GM19099 (cell line): ENCODE measurements around the gene GALNT17.

ENCODE experiments used
- POLR2A ChIP-seq: IDR thresholded peaks from 3 replicates; pipeline ENCODE4 v1.6.1; 2011; ENCODE audit warnings: low read depth; ENCODE audit not compliant: insufficient read length; ENCODE audit errors: extremely low read depth

Gene GALNT17

DNA sequence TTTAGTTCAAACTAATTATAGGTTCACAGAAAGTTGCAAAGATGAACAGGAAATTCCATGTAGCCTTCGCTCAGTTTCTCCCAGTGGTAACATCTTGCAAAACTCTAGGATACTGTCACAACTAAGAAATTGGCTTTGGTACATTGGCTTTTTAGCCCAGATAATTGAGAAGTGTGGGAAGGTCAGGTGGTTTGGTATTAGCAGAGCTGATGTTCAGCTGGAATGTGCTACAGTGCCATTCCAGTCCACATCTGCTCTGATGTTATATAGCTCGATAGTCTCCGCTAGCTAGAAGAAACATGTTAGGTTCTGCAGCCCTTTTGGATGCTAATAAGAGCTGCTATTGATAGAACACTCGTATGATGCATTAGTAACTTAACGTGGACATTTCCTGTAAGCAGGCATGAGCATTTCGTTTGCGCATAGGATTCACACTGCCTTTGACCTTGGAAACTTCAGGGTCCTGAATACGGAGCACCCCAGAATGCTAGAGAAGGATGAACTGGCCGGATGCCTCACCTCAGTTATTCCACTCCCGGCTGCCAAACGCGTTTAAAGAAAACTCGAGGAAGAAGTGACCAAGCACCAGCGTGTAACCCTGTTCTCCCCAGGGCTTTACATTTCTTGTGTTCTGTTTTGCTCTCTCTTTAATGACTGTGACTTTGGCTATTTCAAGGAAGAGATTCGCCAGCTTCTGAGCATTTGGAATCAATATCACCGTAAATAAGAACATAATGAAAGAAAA is 271.4 kb downstream of the GALNT17 start:
- no peak for TF ChIP-seq POLR2A

GRCh38 chr7:71404726-71405345 is 272.9 kb downstream of the GALNT17 start:
- TF ChIP-seq POLR2A, result no peak

GRCh38 chr7:71408271-71408670 is 276.3 kb downstream of the GALNT17 start:
- TF ChIP-seq POLR2A, result no peak

DNA sequence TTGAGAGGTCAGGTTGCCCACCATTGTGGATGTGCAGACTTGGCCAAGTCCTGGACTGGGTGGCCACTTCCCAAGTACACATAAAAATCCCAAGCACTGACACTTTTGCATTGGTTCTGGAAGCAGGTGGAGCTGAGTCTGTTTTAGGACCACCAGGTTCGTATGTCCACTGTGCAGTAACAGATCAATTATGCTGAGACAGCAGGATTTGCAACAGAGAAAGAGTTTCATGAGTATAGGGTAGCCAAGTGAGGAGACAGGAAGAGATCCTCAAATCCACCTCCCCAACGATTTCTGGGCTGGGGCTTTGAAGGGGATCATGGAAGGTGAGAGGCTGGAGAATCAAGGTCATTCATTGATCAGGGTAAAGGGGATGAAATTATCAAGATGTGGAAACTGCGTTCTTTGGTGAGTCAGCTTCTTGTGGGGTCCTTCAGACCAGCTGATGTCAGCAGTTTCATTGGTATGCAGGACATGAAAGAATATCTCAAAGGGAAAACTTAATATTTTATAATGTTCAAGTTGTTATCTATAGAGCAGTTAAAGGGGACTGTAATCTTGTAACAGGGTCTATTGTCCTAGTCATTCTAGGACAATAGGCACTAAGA is 277.7 kb downstream of the GALNT17 start:
- no peak for TF ChIP-seq POLR2A

DNA sequence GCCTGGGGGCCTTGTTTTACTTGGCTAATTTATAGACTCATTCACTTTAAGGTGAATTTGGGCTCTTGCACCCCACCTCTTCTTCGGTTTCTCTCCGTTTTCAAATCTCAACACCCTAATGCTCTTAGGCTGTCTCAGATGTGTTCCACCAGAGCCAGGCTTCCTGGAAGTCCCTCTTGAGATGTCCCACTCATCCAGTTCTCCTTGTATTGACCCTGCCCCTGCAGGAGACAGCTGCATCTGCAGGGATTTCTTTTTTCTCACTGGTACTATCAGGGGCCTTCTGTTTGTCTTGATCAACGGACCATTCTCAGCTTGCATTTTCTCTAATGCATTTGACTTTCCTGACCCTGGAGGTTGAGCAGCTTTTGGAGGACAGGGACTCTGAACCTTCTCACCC is 279.5 kb downstream of the GALNT17 start:
- TF ChIP-seq POLR2A, result no peak

DNA sequence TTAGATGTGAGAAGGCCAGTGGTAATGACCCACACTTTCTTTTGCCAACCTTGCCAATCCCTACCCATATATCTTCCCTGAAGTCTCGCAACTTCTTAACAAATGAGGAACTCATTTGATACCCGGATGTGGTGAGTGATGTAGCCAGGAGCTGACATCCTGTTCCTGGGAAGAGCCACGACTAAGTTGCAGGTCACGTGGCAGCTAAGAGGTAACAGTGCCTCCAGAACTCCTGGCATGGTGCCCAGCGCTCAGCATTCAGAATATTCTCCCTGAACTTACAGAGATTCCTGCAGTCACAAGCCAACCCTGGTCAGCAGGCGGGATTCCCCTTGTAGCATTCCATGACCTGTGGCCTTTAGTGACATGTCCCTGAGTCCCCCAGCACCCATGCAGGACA is 282.5 kb downstream of the GALNT17 start:
- TF ChIP-seq POLR2A, result no peak

- TF ChIP-seq POLR2A, result no peak
Measured at GRCh38 chr7:71419546-71420337, 287.8 kb downstream of the GALNT17 start.

GRCh38 chr7:71422104-71422503 is 290.2 kb downstream of the GALNT17 start:
- no peak for TF ChIP-seq POLR2A

- no peak for TF ChIP-seq POLR2A
Measured at GRCh38 chr7:71424166-71425035, 292.5 kb downstream of the GALNT17 start.

DNA sequence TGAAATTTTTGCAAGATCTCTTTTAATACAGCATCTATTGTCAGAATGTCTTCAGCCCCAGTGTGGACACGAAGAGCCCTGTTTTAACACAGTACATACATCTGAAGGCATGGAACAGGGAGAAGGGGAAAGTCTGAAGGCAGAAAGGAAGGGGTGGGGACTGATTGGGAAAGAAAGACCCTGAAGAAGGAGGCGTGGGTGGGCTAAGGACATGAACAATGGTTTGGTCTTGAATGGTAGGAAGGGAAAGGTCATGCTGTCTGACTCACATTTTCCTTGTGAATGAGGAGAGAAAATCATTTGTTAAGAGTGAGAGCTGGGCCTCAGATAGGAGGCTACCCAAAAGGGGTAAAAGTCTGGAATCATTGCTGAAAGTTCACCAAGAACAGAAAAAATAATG is 297.1 kb downstream of the GALNT17 start:
- TF ChIP-seq POLR2A, result no peak

DNA sequence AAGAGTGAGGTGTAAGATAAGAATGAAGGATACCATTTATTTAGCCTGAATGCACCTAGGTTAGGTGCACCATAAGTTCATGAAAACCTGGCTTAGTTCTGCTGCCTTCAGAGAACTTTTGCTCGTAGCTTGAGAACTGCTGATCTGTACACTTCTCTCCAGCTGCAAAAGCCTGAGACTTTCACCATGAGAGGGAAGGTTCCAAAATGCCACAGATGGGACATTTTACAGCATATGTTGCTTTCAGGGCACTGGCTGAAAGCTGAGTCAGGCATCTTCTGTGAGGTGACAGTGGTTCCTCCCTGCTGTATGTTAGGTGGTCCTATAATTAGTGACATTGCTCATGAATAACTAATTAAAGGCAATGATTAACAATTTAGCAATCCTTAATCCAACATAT is 298.3 kb downstream of the GALNT17 start:
- no peak for TF ChIP-seq POLR2A

DNA sequence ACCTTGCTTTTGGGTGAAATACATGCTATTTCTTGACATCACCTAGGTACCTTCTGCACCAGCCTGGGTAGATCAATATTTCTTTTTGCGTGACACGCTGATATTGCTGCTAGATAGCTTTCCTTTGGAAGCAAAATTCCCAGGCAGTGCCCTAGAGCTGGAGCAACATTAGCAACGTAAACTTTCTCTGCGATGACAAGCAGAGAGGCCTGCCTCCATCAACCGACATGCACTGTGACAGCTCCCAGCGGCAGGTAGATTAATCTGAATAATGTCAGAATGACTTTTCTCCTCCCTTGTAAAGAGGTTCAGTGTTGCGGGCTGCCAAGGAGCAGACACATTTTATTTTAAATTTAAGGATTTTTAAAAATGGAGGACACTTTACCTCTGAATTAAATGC is 307.4 kb downstream of the GALNT17 start:
- TF ChIP-seq POLR2A, result no peak

GRCh38 chr7:71442492-71443190 is 310.7 kb downstream of the GALNT17 start:
- TF ChIP-seq POLR2A, result no peak

GRCh38 chr7:71443191-71443530 is 311.2 kb downstream of the GALNT17 start:
- TF ChIP-seq POLR2A, result no peak
